ENCODE data around the gene MBP.

Gene MBP

GRCh38 chr18:76941284-76941683 is 191.3 kb downstream of the MBP start:
- no peak overlapping the region for H3K4me3 ChIP-seq (ENCODE audit: severe bottlenecking)
- no peak overlapping the region for H3K27ac ChIP-seq (ENCODE audit: poor library complexity, severe bottlenecking)
- DNase-seq (ENCODE audit: low spot score): no peak
- H3K4me1 ChIP-seq (ENCODE audit: insufficient read depth, poor library complexity, severe bottlenecking): no peaks in the 10 kb centered on the region
- no peak for ATAC-seq (ENCODE audit: low read depth)
- H3K36me3 ChIP-seq (ENCODE audit: low read depth): peaks cover 20% of the 10 kb centered on the region
- no peaks in the 10 kb centered on the region for H3K9me3 ChIP-seq (ENCODE audit: severe bottlenecking)
- no peaks in the 10 kb centered on the region for H3K27me3 ChIP-seq (ENCODE audit: insufficient read depth, poor library complexity, severe bottlenecking)
- no peak for TF ChIP-seq CTCF (IDR thresholded peaks at IDR 0.05; ENCODE audit: poor library complexity, severe bottlenecking)

- DNase-seq (ENCODE audit: low spot score) (no peak), ATAC-seq (ENCODE audit: low read depth) (no peak)
- Histone ChIP-seq H3K27ac (ENCODE audit: poor library complexity, severe bottlenecking) (no peak overlapping the region), H3K36me3 (ENCODE audit: low read depth) (peaks cover 28% of the 10 kb centered on the region), H3K4me1 (ENCODE audit: insufficient read depth, poor library complexity, severe bottlenecking) (no peaks in the 10 kb centered on the region), H3K4me3 (ENCODE audit: severe bottlenecking) (no peak overlapping the region), H3K27me3 (ENCODE audit: insufficient read depth, poor library complexity, severe bottlenecking) (no peaks in the 10 kb centered on the region), H3K9me3 (ENCODE audit: severe bottlenecking) (no peaks in the 10 kb centered on the region)
- no peak for TF ChIP-seq CTCF (IDR thresholded peaks at IDR 0.05; ENCODE audit: poor library complexity, severe bottlenecking)
Measured at GRCh38 chr18:76938619-76939018, 194.0 kb downstream of the MBP start.

- DNase-seq (ENCODE audit: low spot score): no peak
- Histone ChIP-seq H3K27me3 (ENCODE audit: insufficient read depth, poor library complexity, severe bottlenecking) (no peaks in the 10 kb centered on the region), H3K4me3 (ENCODE audit: severe bottlenecking) (no peak overlapping the region), H3K36me3 (ENCODE audit: low read depth) (peaks cover 25% of the 10 kb centered on the region), H3K27ac (ENCODE audit: poor library complexity, severe bottlenecking) (no peak overlapping the region), H3K9me3 (ENCODE audit: severe bottlenecking) (no peaks in the 10 kb centered on the region), H3K4me1 (ENCODE audit: insufficient read depth, poor library complexity, severe bottlenecking) (no peaks in the 10 kb centered on the region)
- ATAC-seq (ENCODE audit: low read depth): no peak
- TF ChIP-seq CTCF (IDR thresholded peaks at IDR 0.05; ENCODE audit: poor library complexity, severe bottlenecking): no peak
Measured at GRCh38 chr18:76937597-76937996, 195.0 kb downstream of the MBP start.

GRCh38 chr18:76936877-76937276 is 195.7 kb downstream of the MBP start:
- Histone ChIP-seq H3K27ac (ENCODE audit: poor library complexity, severe bottlenecking) (no peak overlapping the region), H3K9me3 (ENCODE audit: severe bottlenecking) (no peaks in the 10 kb centered on the region), H3K27me3 (ENCODE audit: insufficient read depth, poor library complexity, severe bottlenecking) (no peaks in the 10 kb centered on the region), H3K4me1 (ENCODE audit: insufficient read depth, poor library complexity, severe bottlenecking) (no peaks in the 10 kb centered on the region), H3K36me3 (ENCODE audit: low read depth) (peaks cover 27% of the 10 kb centered on the region), H3K4me3 (ENCODE audit: severe bottlenecking) (no peak overlapping the region)
- DNase-seq (ENCODE audit: low spot score) (no peak), ATAC-seq (ENCODE audit: low read depth) (no peak)
- no peak for TF ChIP-seq CTCF (IDR thresholded peaks at IDR 0.05; ENCODE audit: poor library complexity, severe bottlenecking)

GRCh38 chr18:76935722-76936337 is 196.8 kb downstream of the MBP start:
- Histone ChIP-seq H3K9me3 (ENCODE audit: severe bottlenecking) (no peaks in the 10 kb centered on the region), H3K27me3 (ENCODE audit: insufficient read depth, poor library complexity, severe bottlenecking) (no peaks in the 10 kb centered on the region), H3K36me3 (ENCODE audit: low read depth) (peaks cover 29% of the 10 kb centered on the region), H3K4me3 (ENCODE audit: severe bottlenecking) (no peak overlapping the region), H3K27ac (ENCODE audit: poor library complexity, severe bottlenecking) (no peak overlapping the region), H3K4me1 (ENCODE audit: insufficient read depth, poor library complexity, severe bottlenecking) (no peaks in the 10 kb centered on the region)
- no peak for ATAC-seq (ENCODE audit: low read depth)
- no peak for DNase-seq (ENCODE audit: low spot score)
- TF ChIP-seq CTCF (IDR thresholded peaks at IDR 0.05; ENCODE audit: poor library complexity, severe bottlenecking): no peak
